Renal cortex interstitium (tissue), 11 donors: ENCODE data around the gene MED9. TPM values are rescaled to one million over a fixed set of nuclear protein-coding genes. Genes with fewer than 3 reads are reported as not detected.

ENCODE experiments used
- DNase-seq, 11 donors: peaks; one replicate each; pipeline ENCODE4 v3.0.0-alpha.2; 2013; ENCODE audit warnings: low read depth in 9 of 11, low spot score in 4 of 11; ENCODE audit errors: extremely low read depth in 1 of 11
- polyA plus RNA-seq, 3 donors: library from polyadenylated mRNA; unstranded; fragments of 120-200 nt; gene quantifications; one replicate each; pipeline ENCODE4 v1.2.1, GENCODE V29; 2013; ENCODE audit not compliant: insufficient read length in 3 of 3

Gene MED9
- polyA plus RNA-seq, 3 donors = 19.4 to 22.4 (median 22.2) TPM

DNA sequence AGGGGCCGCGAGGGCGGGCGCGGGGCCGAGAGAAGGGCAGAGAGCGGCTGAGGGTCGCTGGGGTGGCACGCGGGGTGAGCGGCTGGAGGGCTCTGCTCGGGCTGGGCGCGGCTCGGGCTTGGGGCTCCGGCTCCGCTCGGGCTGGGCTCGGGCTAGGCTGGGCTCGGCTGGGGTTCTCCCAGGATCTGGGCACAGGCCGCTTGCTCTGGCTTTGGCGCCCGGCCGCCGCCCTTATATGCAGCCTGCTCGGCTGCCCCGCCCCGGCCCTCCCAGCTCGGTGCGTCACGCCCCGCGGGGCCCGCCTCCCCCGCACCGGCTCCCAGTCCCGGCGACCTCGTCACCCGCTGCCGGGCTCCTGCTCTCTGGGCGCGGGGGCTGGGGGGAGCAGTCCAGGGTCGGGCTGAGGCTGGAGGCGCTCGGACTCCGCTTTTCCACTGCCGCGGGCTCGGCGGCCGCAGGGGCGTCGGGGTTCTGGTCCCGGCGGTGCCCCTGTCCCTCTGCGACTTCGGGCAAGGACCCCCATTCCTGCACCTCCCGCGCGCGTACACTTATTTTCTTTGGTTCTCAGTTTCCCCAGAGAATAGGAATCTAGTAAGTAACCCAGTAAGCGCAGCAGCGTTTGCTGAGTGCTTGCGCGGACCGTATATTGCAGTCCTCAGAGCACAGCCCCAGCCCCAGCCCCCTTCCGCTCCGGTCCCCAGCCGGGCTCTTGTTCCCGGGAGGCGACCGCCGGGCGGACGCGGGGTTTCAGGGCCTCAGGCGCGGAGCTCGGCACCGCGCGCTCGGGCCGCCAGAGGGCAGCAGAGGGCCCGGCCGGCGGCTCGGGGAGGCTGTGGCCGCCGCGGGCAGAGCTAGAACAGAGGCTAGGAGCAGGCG, 19.6 kb downstream of the MED9 start, which contains the start of gene RASD1:
Gene RASD1, minus strand, starts transcription at position 207 of the 876 bp plus-strand sequence. CDS start 214 bp downstream, outside the sequence.
- DNase-seq = peak in 6 of 11 donors; percentile 53 to 78 (median 76)

DNA sequence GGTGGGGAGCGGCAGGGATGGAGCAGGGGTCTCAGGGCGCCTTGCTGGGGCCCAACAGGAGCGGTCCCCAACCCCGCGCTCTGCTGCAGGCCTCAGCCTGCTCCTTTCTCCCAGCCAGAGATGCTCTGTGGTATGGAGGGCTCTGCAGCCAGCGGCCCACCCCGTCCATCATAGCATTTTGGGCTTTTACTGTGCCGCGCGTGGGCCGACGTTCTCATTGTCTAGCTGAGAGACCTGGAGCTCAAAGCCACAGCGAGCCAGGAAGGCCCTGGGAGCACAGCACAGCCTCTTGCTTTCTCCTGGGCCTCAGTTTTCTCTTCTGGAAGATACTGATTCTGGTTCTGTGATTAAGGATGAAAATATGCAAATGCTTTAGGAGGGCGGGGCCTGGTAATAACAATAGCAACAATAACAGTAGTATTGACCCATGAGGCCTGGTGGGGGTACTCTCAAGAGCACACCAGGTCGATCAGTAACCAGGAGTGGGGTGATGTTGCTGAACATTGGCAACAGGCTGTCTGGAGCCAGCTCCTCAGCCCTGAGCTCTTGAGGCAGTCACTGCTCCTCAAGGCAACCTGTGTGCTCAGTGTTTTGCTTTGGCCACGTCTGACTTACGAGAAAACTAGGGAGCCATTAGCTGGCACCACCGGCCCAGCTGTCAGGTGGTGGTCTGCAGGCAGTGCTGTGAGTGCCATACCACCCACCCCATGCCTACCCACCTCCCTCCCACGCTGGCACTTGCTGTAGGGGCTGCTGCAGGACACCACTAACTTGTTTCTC, 20.5 kb downstream of the MED9 start:
- DNase-seq = no peak

- no peak for DNase-seq
Observed at GRCh38 chr17:17497845-17498520, 21.2 kb downstream of the MED9 start.

DNA sequence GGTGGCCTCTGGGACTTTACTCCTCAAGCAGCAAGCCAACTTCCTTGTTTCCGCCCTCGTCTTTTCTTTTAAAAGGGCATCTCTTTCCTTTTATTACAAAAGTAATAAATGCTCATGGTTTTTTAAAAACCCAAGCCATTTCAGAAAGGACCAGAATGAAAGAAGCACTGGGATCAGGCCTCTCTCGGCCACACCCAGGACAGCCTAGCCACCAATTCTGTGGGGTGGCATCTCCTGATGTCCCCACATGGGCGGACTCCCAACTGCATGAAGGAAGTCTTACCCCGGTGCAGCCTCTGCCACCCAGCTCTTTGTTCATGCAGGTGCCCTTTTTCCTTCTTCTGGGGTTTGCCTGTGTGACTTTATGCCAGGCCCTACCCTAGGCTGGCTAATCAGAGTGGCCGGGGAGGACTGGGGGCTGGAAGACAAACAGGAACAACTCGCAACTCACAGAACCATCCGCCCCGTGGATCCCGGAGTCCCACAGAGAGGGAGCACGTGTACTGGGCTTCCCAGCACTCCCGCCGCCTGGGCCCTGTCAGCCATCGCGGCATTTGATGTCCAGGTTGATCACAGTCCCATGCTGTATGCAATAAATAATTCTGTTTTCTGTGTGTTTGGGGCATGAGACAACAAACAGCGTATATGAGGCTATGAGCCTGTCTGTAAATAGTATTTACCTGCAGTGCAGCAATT, 22.0 kb downstream of the MED9 start:
- DNase-seq = no peak

- no peak for DNase-seq
Observed at GRCh38 chr17:17499402-17500145, 22.8 kb downstream of the MED9 start.

DNA sequence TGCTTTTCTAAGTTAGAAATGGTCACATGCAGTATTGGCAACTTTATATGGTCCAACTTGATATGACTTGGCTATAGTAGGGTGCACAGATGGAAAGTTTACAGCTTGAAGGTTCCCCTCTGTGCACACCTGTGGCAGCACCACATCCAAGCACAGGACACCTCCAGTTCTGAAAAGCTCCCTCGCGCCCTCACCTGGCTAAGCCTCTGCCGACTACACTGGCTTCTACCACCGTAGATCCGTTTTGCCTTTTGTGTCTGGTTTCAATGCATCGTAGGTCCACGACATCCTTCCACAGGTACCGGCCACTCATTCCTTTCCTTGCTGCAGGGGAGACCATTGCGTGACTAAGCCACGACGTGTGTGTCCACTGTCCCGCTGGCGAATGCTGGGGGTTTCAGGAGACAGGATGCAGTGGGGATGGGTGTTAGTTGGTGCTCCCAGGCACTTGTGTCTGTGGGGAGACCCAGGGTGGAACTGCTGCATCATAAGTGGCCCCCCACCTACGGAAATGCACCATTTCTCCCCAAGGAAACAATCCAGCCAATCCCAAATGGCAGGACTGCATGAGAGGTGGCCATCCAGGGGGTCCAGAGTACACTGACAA, 24.3 kb downstream of the MED9 start:
- no peak for DNase-seq

DNA sequence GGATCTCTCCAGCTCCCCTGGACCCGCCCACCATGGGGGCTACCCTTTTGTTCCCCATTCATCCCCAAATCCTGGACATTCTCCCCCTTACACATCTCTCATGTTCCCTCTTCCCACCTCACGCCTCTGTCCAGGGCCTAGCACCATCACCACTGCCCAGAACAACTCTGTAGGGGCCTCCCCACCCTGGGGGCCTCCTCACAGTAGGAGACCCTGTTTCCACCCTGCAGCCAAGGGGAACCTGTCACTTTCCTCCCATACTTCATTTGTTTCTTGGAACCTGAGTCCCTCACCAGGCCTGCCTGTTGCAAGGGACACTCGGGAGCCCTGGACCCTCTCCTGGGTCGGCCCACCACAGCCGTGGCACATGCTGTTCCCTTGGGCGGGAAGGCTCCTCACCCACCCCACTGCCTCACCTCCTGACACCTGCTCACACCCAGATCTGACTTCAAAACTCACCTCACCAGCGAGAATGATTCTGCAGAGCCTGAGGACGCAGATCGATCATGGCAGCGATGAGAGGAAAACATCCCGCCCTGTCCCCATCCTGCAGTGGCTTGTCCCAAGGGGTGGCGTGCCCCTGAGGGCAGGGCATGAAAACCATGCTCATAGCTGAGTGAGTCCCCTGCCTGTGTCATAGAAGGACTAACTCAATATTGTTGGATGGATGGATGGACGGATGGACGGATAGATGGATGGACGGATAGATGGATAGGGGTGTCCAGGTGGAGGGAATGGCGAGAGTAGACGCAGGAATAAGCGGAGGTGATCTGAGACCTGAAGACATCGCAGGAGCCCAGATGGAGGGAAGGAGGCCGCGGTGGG, 26.2 kb downstream of the MED9 start:
- DNase-seq = no peak

DNA sequence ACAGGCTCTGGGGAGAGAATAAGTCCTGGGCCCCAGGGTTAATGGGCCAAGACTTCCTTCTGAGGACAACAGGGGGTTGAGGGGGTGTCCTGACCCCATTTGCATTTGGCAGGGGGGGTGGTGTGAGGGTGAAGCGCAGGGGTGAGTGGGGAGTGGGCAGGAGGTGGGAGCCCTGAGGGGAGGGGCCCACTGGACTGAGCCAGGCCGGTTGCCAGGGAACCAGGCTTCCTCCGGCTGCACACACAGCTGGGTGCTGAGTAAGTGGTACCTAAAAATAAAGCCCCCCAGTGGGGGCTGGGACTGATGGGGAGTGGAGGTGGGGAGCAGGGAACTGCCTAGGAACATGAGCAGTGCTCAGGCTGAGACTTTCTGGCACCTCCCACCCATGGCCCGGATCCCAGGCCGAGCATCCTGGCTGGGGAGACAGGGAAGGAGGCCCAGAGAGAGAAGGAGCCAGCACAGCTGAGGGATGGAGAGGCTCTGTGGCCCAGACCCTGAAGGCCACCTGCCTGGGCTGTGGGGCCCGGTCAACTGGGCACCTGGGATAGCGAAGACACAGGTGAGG, 26.8 kb downstream of the MED9 start:
- DNase-seq = no peak

DNA sequence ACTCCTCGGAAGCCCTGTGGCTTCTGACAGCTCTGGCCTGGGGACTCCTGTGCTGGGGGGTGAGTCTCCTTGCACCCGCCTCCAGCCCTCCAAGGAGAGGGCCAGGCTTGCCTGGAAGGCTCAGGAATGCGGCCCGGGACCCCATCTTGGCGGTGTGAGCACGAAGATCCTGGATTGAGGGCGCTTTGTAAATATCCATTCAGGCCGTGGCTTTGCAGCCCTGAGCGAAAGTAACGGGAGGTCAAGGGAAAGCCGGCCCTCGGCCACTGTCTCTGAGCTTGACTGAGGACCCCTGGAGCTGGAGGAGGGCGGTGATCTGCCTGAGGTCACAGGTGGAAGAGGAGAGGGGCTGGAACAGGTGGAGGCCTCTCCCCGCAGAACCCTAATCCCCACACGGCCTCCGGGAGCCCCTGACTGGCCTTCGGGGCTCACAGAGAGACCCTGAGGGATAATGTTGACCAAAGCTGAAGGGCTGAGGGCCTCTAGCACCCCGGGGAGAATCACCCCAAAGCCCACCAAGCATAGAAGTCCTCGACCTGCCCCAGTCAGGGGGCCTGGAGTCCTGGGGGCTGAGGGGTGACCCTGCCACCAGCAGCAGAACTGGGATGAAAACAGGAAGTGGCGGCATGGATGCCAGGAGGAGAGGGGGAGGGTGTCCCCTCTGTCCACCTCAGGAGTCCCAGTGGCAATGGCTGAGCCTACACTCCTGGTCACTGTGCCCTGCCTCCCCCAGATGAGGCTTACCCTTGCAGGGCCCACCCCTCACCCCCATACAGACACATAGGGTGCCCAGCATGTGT, 27.7 kb downstream of the MED9 start:
- no peak for DNase-seq

DNA sequence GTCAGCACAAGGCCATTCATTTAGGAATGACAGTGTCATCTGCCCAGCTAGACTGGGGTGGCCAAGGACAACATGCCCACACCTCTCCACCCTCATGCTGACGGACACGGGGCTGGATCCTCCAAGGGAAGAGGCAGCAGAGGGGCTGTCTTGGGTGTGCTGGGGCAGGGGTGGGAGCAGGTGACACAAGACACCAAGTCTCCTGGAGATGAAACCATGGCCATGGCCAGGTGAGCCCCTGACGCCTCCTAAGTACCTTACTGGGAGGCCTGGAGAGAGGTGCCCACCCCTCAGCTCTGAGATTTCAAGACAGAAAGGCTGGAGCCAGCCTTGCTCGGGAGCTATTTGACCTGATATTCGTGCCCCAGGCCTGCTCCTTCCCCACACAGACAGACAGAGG, 28.4 kb downstream of the MED9 start:
- no peak for DNase-seq

- no peak for DNase-seq
Observed at GRCh38 chr17:17505610-17506171, 28.9 kb downstream of the MED9 start.

GRCh38 chr17:17506181-17506741, 29.5 kb downstream of the MED9 start:
- no peak for DNase-seq

DNA sequence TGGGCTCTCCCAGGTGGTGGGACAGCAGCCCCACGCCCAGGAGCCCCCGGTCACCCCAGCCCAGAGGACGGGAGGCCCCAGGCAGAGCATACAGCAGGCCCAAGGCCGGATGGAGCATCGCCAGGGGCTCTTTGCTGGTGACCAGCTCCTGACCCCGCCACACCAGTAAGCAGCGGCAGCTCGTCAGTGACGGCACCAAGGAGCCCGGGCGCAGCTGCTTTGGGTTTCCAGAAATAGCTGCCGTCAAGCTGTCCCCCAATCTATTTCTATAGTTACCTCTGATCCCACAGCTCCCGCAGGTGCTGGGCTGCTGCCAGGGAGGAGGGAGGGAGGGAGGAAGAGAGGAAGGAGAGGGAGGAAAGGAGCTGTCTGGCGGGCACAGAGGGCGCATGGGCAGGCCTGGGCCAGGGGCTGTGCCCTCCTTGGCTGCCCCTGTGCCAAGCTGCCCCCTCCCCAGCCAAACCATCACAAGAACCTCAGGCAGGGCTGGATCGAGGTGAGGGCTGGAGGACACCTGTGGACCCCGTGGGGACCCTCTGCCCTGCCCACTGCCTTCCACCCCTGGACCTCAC, 30.2 kb downstream of the MED9 start:
- no peak for DNase-seq

DNA sequence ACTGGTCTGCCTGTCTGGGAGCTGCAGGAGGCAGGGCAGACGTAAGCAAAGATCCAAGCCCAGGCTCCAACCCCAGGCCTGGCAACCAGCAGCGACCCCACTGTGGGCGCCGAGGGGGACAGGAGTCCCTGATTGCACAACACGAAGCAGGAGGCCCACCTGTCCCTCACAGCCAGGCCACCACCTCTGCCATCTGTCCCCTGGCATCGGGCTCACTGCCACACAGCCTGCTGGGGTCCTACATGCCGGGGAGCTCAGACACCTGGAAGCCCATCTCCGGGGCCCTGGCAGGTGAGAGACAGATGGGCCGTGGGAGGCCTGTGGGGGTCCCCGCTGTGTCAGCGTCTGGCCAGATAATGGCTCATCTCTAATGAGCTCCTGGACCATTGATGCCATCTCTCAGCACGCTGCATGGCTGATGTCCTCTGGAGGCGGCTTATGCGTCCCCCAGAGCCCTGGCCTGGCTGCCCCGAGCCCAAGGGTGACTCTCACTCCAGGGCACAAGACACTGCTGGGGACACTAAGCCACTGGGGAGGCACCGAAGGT, 30.7 kb downstream of the MED9 start:
- DNase-seq = no peak

GRCh38 chr17:17508019-17508535, 31.3 kb downstream of the MED9 start:
- DNase-seq = no peak
